ENCODE measurements around the gene C12orf57. TPM values are rescaled to one million over a fixed set of nuclear protein-coding genes. Genes with fewer than 3 reads are reported as not detected.

Gene C12orf57
- total and polyA plus RNA-seq, 2 of the 13 experiments (the other 11 are each of a cell fraction or from before 2014, with no cell fraction given), result 84.0 to 287 TPM

DNA sequence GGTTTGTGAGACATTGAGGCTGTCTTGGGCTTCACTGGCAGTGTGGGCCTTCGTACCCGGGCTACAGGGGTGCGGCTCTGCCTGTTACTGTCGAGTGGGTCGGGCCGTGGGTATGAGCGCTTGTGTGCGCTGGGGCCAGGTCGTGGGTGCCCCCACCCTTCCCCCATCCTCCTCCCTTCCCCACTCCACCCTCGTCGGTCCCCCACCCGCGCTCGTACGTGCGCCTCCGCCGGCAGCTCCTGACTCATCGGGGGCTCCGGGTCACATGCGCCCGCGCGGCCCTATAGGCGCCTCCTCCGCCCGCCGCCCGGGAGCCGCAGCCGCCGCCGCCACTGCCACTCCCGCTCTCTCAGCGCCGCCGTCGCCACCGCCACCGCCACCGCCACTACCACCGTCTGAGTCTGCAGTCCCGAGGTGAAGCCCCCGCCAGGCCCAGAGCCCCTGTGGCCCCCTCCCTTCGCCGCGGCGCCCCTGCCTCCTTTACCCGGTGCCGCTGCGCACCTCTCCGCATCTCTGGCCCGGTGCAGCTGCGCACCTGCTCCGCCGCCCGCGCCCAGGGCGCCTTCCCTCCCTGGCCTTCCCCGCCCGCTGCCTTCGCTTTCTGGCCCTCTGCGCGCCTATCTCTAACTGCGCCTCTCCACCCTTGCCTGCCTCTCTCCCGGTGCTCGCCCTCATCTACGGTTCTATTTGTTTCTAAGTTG lies 29.4 kb upstream of the C12orf57 start, which contains the start of gene ENO2 (continued):
- TF ChIP-seq, protein P1, sequence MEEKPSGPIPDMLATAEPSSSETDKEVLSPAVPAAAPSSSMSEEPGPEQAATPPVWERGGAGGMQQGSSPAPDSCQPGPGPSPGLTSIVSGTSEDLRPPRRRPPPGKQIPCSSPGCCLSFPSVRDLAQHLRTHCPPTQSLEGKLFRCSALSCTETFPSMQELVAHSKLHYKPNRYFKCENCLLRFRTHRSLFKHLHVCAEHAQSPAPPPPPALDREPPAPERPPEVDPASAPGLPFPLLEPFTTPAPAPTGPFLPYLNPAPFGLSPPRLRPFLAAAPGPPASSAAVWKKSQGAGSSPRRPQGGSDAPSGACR (CRISPR knock-in tag; IDR thresholded peaks at IDR 0.05), result no peak
- TF ChIP-seq, protein P2, sequence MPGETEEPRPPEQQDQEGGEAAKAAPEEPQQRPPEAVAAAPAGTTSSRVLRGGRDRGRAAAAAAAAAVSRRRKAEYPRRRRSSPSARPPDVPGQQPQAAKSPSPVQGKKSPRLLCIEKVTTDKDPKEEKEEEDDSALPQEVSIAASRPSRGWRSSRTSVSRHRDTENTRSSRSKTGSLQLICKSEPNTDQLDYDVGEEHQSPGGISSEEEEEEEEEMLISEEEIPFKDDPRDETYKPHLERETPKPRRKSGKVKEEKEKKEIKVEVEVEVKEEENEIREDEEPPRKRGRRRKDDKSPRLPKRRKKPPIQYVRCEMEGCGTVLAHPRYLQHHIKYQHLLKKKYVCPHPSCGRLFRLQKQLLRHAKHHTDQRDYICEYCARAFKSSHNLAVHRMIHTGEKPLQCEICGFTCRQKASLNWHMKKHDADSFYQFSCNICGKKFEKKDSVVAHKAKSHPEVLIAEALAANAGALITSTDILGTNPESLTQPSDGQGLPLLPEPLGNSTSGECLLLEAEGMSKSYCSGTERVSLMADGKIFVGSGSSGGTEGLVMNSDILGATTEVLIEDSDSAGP (CRISPR knock-in tag; IDR thresholded peaks at IDR 0.05; ENCODE audit: borderline replicate concordance), result peak; percentile 47; the same call in 1 of the 2 replicates
- no peak; the same call in 1 of the 2 replicates for TF ChIP-seq ZNF839 (CRISPR knock-in tag; IDR thresholded peaks at IDR 0.05; ENCODE audit: borderline replicate concordance)
- TF ChIP-seq ZNF816 (CRISPR knock-in tag; IDR thresholded peaks at IDR 0.05; ENCODE audit: borderline replicate concordance), result 0 out of 2 replicates have a peak, but pooled peaks have one; percentile 63
- TF ChIP-seq ZNF567 (CRISPR knock-in tag; IDR thresholded peaks at IDR 0.05; ENCODE audit: borderline replicate concordance), result 0 out of 2 replicates have a peak, but pooled peaks have one; percentile 52
- TF ChIP-seq, protein P3, sequence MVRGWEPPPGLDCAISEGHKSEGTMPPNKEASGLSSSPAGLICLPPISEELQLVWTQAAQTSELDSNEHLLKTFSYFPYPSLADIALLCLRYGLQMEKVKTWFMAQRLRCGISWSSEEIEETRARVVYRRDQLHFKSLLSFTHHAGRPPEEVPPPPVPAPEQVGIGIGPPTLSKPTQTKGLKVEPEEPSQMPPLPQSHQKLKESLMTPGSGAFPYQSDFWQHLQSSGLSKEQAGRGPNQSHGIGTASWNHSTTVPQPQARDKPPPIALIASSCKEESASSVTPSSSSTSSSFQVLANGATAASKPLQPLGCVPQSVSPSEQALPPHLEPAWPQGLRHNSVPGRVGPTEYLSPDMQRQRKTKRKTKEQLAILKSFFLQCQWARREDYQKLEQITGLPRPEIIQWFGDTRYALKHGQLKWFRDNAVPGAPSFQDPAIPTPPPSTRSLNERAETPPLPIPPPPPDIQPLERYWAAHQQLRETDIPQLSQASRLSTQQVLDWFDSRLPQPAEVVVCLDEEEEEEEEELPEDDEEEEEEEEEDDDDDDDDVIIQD (CRISPR knock-in tag; IDR thresholded peaks at IDR 0.05; ENCODE audit: low read depth), result no peak
- TF ChIP-seq ZSCAN20 (CRISPR knock-in tag; IDR thresholded peaks at IDR 0.05; ENCODE audit: borderline replicate concordance), result peak; percentile 52; the same call in 1 of the 2 replicates
- no peak for TF ChIP-seq ZNF644 (CRISPR knock-in tag; IDR thresholded peaks at IDR 0.05; ENCODE audit: low read depth)
- peak; percentile 83 for TF ChIP-seq FOSL2 (CRISPR knock-in tag; IDR thresholded peaks at IDR 0.05)
- TF ChIP-seq, protein P4, sequence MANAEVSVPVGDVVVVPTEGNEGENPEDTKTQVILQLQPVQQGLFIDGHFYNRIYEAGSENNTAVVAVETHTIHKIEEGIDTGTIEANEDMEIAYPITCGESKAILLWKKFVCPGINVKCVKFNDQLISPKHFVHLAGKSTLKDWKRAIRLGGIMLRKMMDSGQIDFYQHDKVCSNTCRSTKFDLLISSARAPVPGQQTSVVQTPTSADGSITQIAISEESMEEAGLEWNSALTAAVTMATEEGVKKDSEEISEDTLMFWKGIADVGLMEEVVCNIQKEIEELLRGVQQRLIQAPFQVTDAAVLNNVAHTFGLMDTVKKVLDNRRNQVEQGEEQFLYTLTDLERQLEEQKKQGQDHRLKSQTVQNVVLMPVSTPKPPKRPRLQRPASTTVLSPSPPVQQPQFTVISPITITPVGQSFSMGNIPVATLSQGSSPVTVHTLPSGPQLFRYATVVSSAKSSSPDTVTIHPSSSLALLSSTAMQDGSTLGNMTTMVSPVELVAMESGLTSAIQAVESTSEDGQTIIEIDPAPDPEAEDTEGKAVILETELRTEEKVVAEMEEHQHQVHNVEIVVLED (CRISPR knock-in tag; IDR thresholded peaks at IDR 0.05; ENCODE audit: borderline replicate concordance), result peak; percentile 20; the same call in 1 of the 2 replicates
